NCI-H146 treated with DMSO at 0.1 percent for 48 hours (cell line): ENCODE data around the gene YAF2.

ENCODE experiments used
- DNase-seq: peaks from one replicate; lab custom pipeline; 2025; ENCODE audit not compliant: unreplicated experiment; lab: John Stamatoyannopoulos, UW

YAF2 gene

DNA sequence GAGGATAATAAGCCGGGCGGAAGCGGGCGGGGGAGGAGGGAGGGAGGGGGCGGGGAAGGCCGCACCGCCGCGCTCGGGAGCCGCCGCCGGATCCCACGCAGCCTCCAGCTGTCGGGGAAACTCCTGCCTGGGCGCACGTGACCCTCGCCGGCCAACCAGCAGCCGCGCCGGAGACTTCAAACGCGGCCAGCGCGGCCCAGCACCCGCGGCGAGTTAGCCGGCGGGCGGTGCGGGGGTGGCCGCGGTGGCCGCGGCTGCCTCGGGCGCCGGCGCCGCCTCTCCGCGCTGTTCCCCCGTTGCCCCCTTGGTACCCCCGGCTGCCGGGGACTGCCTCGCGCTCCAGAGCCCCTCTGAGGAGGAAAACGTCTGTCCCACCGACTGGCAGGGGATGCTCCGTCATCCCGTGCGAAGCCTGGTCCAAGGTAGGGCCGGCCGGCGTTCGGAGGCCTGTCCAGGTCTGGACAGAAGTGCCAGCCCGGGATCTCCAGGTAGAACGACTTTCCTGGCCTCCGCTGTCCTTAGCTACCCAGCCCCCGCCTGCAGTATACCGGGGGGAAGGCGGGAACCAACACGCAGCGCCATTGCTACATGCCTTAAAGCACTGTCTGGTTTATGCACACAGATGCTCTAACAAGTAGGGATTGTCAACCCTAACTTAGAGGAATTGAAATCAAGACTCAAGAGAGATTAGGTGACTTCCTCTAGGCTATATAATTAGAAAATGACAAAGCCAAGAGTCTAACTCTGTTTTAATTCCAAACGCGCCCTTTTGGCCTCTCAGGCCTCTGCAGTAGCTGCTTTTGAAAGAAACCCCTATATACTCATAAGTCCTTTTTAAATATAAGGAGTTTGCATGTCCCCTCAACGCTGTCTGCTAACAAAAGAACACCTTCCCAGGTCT is at the start of gene YAF2:
TSS of gene YAF2 (minus strand) at position 9 of the 901 bp plus-strand sequence. CDS start 68 bp downstream, outside the sequence.
- DNase-seq: peak; percentile 78

- no peak for DNase-seq
Observed at GRCh38 chr12:42286741-42287140, 48.7 kb upstream of the YAF2 start.

GRCh38 chr12:42285431-42285830 is 47.4 kb upstream of the YAF2 start:
- no peak for DNase-seq

DNA sequence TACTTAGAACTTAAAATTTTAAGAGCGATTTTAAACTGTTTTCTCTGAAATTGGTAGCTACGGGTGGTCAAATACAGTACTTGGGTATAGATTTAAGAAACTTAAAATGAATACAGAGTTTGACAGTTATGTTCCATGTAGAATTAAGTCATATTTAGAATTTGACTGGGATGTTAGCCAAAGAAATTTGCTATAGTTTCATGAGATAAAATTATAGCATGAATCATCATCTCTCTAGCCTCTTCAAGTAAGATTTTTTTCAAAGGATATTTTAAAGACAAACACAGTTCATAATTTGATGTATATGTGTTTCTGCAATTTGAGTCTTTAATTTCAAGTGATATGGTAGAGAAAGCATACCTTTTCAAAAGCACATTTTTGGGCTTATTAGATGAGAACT is 46.8 kb upstream of the YAF2 start:
- DNase-seq: no peak

GRCh38 chr12:42284157-42284556 is 46.1 kb upstream of the YAF2 start:
- DNase-seq: no peak

DNA sequence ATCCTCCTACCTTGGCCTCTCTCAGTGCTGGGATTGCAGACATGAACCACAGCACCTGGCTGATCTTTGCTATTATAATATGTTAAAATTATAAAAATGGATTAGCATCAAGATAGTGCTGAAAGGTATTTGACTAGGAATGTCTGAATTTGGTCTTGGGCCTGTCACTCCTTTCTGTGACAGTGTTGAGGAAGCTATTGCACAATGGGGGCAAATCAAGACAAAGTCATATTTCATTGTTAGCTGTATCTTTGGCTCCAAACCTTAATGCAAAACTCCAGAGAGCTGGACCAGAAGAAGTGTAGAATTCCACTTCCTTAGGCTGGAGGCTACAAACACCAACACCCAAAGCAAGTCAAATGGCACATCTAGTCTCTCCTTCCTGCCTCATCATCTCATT is 45.7 kb upstream of the YAF2 start:
- no peak for DNase-seq

- no peak for DNase-seq
Observed at GRCh38 chr12:42282294-42282693, 44.2 kb upstream of the YAF2 start.

DNA sequence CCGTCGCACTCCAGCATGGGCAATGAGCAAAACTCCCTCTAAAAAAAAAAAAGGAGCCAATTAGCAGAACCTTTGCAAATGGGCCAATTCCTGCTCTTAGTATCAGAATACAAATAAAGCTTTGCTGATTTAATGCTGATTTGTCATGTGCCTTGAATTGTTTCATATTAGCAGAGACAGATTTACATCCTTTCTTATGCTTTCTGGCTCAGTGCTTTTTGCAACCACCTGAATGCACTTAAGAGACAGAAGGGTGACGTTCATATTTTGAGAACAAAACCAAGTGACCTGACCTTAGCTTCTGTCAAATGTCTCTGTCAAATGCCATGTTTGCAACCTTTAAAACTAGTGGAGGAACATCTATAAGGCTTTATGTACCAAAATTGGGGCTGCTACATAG is 43.8 kb upstream of the YAF2 start:
- DNase-seq: no peak

DNA sequence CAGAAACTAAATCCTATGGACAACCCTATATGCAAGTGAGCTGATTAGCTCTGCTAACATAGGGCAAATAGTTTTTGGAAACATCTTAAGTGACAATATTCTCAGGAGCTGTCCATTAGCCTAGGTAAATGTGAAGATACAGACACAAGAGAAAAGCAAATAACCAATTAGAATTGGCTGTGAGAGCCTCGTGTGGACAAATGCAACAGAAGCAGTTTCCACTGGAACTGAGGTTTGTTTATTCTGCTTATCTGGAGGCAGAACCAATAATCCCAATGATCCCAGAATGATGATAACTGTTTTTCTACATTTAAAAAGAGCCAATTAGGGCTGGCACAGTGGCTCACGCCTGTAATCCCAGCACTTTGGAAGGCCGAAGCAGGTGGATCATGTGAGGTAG is 43.2 kb upstream of the YAF2 start:
- peak; percentile 59 for DNase-seq

DNA sequence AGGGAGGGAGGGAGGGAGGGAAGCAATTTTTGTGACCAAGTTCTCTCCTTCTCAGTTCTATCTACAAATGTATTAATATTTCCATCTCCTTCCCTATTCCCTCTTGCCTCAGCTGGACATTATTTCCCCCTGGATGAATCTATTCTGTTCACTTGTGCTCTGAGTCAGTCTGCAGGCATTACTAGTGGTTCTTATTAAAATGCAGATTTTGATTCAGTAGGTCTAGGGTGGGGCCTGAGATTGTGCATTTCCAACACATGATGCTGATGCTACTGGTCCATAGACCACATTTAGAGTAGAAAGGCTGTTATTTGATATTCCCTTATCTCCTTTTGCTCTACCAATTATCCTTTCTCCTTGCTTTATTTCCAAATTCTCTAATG is 40.1 kb upstream of the YAF2 start:
- no peak for DNase-seq

GRCh38 chr12:42277396-42278127 is 39.5 kb upstream of the YAF2 start:
- DNase-seq: no peak

GRCh38 chr12:42275499-42275898 is 37.5 kb upstream of the YAF2 start:
- DNase-seq: no peak

DNA sequence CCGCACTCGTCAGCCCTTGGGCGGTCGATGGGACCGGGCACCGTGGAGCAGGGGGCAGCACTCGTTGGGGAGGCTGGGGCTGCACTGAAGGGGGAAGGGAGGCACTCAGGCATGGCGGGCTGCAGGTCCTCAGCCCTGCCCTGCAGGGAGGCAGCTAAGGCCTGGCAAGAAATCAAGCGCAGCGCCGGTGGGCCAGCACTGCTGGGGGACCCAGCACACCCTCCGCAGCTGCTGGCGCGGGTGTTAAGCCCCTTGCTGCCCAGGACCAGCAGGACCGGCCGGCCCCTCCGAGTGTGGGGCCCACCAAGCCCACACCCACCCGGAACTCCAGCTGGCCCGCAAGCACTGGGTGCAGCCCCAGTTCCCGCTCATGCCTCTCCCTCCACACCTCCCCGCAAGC is 35.7 kb upstream of the YAF2 start:
- DNase-seq: no peak

GRCh38 chr12:42270596-42270995 is 32.5 kb upstream of the YAF2 start:
- no peak for DNase-seq

DNA sequence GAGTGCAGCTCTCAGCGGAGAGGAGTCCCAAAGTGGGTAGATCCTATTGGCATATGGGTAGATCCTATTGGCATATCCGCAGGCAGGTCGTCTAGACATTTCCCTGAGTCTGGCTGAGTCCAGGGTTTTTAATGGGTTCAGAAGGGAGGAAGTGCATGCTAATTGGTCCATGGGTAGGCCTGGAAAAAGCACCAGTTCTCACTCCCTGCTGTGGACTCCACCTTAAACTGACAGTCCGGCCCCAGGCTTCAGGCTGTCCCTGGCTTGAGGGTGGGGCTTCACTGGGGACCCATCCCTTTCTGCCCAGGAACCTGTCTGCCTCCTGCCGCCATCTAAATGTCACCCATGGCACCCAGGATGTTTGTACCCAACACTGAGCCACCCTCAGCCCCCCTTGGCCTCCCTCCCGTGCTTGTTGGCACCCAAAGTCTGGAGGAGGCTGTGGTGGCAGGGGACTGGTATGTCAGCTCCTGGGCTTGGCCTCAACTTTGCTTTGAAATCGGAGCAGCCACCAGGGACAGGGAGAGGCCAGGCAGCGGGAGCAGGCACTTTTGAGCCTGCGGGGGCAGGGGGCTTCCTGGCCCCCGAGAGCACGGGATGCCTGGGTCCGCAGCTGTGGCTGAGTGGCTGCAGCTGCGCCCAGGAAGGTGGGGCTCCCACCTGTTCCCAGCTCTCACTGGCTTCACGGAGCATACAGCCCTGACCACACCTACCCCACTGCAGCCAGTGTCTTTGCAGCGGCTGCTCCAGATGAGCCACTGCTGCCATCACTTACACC is 29.6 kb upstream of the YAF2 start:
- no peak for DNase-seq

GRCh38 chr12:42266579-42267230 is 28.7 kb upstream of the YAF2 start:
- DNase-seq: no peak

- no peak for DNase-seq
Observed at GRCh38 chr12:42262271-42262670, 24.2 kb upstream of the YAF2 start.

- DNase-seq: no peak
Observed at GRCh38 chr12:42261708-42262107, 23.7 kb upstream of the YAF2 start.

- no peak for DNase-seq
Observed at GRCh38 chr12:42260518-42260917, 22.5 kb upstream of the YAF2 start.

DNA sequence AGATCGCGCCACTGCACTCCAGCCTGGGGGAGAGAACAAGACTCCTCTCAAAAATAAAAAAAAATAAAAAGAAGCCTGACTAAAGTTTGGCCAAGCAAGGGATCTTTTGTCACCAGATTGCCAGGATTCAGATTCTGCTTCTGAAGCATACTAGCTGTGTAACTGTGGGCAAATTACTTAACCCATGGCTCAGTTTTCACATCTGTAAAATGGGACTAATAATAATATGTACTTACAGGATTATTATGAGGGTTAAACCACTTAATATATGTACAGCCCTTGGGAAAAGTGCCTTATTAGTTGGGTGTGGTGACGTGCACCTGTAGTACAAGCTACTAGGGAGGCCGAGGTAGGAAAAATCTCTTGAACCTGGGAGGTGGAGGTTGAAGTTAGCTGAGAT is 21.7 kb upstream of the YAF2 start:
- no peak for DNase-seq

DNA sequence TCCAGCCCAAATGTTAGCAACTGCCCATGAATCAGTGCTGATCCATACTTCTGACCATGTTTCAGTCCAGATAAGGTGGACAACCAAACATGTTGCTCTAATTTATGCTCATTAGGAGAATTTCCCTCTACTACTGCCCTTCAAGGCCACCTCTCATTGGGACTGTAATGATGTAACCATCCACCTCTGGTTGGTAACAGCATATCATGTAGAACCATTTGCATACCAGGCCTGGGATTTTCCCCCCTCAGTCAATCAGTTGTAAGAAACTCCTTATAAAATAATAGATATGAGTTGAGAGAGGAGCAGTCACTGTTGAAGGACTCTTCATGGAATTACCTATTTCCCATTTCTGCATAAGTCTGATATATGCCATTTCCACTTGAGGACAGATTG is 17.8 kb upstream of the YAF2 start:
- DNase-seq: no peak
